ENCODE data around the gene LETM1.
"Not testable (repeated sequence)": the region's sequence is repeated elsewhere in the genome, so short reads cannot be mapped to it uniquely, and the experiment has no call there.

The LETM1 gene

GRCh38 chr4:1851575-1852410 is 4.2 kb downstream of the LETM1 start:
- no peak for DNase-seq (ENCODE audit: low spot score)

- no peak for DNase-seq (ENCODE audit: low spot score)
Observed at GRCh38 chr4:1851160-1851559, 4.8 kb downstream of the LETM1 start.

GRCh38 chr4:1850276-1850675 is 5.7 kb downstream of the LETM1 start:
- DNase-seq (ENCODE audit: low spot score), result no peak

DNA sequence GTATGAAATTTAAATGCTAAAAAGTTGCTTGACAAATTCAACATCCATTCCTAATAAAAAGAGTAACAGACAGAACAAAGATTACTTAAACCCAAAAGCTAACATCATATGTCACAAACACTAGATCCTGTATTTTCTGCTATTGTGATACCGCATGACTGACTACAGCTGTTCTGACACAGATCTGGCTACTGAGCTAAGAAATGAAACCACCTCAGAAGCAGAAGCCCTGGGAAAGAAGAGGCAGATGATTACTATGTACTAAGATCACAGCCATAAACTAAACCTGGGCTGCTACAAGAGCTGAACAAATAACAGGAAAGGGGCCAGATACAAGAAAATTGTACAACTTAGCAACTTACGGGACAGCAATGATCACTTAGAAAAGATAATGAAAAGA is 9.4 kb downstream of the LETM1 start:
- no peak for DNase-seq (ENCODE audit: low spot score)

DNA sequence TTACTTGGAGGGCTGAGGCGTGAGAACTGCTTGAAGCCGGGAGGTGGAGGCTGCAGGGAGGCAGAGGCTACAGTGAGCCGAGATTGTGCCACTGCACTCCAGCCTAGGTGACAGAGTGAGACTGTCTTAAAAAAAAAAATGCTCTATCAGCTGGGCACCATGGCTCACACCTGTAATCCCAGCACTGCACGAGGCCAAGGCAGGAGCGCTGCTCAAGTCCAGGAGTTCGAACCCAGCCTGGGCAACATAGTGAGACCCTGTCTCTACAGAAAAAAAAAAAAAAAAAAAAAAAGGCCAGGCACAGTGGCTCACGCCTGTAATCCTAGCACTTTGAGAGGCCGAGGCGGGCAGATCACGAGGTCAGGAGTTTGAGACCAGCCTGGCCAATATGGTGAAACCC is 11.3 kb downstream of the LETM1 start:
- not testable (repeated sequence) for DNase-seq (ENCODE audit: low spot score)

GRCh38 chr4:1843852-1844251 is 12.1 kb downstream of the LETM1 start:
- no peak for DNase-seq (ENCODE audit: low spot score)

DNA sequence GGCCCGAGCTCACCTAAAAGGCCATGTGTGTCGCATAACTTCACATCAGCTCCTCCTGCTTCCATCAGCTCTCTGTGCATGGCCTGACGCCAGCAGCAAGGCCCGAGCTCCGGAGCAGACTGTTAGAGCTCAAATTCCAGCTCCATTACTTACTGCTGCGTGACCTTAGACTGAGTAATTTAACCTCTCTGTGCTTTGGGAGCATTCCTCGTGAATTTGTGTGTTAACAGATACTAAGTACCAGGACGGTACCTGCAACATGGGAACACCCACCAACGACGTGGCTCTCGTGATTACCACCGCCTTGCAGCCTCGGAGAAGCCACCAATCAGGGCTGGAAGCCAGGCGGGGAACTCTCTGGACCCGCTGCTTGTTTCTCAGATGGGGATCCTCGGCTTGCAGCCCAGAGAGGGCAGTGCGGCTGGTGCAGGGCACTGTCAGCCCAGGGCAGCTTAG is 12.9 kb downstream of the LETM1 start:
- DNase-seq (ENCODE audit: low spot score), result no peak

DNA sequence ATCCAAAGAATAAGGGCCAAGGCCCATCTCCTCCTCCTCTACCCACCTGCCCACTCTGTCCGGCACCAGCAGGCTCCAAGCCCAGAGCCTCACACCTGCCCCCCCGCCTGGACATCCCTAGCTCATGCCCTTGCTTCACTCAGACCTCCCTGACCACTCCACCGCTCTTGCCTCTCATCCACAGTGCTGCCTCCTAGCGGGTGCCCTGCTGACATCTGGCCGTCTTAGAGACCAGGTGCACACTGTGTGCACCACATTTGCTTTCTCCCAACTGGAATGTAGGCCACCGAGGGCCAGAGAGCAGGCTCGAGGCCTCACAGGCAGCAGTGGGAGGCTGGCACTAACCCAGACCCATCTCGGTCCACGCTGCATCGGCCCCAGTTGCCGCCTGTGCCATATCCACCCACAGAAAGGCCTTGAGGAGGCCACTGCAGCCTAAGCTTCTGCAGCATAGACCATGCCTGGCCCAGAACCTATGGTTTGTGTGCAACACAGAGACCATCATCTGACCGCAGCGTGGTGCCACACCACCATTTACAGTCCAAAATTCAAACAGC is 13.5 kb downstream of the LETM1 start:
- DNase-seq (ENCODE audit: low spot score), result no peak

GRCh38 chr4:1841887-1842210 is 14.1 kb downstream of the LETM1 start:
- DNase-seq (ENCODE audit: low spot score), result no peak

GRCh38 chr4:1841201-1841886 is 14.6 kb downstream of the LETM1 start:
- DNase-seq (ENCODE audit: low spot score), result no peak

GRCh38 chr4:1839282-1839681 is 16.7 kb downstream of the LETM1 start:
- DNase-seq (ENCODE audit: low spot score), result no peak

DNA sequence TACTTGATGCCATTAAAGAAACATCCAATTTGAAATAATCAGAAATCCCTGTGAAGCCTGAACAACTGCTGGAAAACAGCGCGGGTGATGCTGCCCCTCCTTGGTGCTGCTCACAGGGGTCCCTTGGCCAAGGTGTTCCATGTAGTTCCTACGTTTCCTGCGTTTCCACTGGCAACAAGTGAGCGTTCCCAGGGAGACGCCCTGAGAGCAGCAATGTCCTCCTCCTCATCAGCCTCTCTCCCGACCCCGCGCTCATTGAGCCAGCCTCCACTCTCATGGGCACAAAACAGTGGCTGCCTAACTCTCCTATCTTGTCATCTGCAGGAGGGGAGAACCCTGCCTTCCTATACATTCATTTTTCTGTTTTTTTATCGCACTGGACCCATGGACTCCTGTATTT is 18.9 kb downstream of the LETM1 start:
- no peak for DNase-seq (ENCODE audit: low spot score)

DNA sequence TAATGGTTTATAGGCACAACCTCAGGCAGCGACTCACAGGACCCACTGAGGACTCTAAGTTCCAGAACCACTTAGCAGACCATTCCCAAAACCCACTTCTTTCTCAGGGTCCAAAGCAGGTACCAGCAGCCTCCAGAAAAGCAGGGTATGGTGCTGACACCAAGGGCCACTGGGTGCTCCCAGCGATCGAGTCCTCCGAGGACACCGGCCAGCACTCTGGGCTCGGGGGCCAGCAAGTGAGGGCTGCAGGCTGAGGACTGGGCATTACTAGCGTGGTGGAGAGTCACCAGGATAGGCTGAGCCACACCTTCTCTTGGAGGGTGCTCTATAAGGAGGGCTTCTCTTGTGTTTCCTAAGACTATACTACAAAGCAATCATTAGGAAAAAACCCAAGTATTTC is 19.3 kb downstream of the LETM1 start:
- no peak for DNase-seq (ENCODE audit: low spot score)

DNA sequence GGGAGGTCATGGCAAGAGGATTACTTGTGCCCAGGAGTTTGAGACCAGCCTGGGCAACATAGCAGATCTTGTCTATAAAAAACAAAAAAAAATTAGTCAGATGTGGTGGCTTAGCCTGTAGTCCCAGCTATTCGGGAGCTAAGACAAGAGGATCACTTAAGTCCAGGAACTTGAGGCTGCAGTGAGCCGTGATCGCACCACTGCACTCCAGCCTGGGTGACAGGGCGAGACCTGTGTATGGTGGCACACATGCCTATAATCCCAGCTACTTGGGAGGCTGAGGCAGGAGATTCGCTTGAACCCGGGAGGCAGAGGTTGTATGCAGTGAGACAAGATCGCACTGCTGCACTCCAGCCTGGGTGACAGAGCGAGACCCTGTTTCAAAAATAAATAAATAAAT is 20.1 kb downstream of the LETM1 start:
- DNase-seq (ENCODE audit: low spot score), result not testable (repeated sequence)

GRCh38 chr4:1834047-1834775 is 21.7 kb downstream of the LETM1 start:
- no peak for DNase-seq (ENCODE audit: low spot score)

DNA sequence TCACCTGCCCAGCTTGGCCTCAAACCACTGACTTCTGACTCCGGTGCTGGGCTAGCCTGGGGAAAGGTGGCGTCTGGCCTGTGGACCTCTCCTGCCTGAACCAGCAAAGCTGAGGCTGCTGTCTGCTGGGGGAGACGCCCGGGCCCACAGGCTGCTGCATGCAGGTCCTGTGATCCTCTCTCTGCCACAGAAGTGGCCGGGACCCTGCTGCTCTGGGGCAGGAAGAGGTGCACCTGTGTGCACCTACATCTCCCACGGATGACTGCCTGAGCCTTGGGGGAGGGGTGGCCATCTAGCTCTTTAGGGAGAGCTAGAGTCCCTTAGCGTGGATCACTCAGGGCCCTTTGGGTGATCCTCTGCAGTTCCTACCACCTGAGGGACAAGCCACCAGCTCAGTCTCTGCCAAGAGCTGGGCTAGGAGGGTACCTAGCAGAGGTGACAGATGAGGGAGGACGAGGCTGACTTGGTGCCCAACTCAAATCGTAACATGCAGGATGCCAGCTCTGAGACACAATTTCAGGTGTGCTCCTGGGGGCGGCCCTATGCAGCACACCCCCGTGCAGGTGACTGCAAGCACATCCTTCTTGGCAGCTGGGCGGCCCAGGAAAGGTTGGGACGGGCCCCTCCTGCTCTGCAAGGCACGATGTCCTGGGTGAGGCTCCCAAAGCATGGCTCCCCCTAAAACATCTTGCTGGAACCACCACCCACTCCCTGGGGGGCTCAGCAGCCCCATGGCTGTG is 22.5 kb downstream of the LETM1 start:
- DNase-seq (ENCODE audit: low spot score), result no peak

DNA sequence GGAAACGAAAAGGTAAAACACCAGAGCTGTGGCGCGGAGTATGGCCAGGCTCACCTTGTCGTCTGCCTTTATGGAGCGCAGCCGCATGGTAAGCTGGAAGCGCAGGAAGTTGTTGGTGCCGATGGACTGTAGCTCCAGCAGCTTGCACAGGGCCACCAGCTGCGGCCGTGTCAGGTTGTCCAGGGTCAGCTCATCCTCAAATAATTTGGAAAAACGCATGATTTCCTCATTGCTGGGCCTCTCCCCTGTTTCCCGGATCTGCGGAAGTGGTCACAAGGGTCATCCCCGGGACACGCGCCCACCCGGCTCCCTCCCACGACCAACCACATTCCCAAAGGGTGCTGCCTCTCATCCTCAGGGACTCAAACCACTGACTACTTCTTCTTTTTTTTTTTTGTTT is 23.3 kb downstream of the LETM1 start:
- no peak for DNase-seq (ENCODE audit: low spot score)

GRCh38 chr4:1831331-1831730 is 24.6 kb downstream of the LETM1 start:
- DNase-seq (ENCODE audit: low spot score), result no peak

- no peak for DNase-seq (ENCODE audit: low spot score)
Observed at GRCh38 chr4:1830642-1831228, 25.2 kb downstream of the LETM1 start.

DNA sequence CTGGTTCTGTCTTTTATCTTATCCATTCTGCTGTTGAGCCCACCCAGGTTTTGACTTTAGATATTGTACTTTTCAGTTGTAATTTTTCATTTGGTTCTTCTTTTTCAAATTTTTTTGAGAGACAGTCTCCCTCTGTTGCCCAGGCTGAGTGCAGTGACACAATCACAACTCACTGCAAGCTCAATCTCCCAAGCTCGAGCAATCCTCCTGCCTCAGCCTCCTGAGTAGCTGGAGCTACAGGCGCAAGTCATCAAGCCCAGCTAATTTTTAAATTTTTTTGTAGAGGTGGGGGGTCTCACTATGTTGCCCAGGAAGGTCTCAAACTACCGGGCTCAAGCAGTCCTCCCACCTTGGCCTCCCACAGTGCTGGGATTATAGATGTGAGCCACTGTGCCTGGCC is 25.7 kb downstream of the LETM1 start:
- no peak for DNase-seq (ENCODE audit: low spot score)

DNA sequence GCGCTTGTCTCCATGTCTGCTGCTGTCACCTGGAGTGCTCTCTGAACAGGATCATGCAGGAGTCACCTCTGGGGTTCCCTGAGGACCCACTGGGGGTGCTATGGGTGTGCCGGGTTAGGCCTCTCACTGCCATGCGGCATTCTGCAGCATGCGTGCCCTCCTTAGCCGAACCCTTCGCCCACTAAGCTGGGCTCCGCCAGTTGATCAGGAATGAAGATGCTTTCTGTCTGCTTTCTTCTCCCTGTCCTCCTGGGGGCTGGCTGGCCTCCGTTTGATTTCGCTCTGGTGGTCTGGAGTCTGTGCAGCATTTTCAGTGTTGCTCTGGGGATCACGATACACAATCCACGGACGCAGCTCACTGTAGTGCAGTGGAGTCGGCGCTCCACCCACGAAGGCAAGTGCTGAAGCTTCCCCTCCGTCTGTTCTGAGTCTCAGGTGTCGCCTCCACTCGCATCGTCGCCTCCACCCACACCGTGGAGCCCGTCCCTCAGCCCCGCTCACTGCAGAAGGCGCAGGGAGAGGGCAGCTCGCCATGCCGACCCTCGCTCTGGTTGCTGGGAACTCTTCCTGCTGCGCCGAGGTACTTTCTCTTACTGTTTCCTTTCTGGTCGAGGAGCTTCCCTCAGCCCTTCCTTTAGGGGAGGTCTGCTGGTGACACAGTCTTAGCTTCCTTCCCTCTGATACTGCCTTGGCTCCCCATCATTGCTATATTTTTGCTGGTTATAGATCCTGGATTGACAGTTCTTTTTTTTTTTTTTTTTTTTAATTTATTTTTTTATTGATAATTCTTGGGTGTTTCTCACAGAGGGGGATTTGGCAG is 29.2 kb downstream of the LETM1 start:
- DNase-seq (ENCODE audit: low spot score), result no peak

Measured in COLO829 (cell line).